NCI-H2081 (cell line): ENCODE data around the gene OTULIN.

Source experiments
- DNase-seq, 2 experiments: peaks; one replicate each; lab custom pipeline; 2025; lab: John Stamatoyannopoulos, UW

Gene OTULIN

DNA sequence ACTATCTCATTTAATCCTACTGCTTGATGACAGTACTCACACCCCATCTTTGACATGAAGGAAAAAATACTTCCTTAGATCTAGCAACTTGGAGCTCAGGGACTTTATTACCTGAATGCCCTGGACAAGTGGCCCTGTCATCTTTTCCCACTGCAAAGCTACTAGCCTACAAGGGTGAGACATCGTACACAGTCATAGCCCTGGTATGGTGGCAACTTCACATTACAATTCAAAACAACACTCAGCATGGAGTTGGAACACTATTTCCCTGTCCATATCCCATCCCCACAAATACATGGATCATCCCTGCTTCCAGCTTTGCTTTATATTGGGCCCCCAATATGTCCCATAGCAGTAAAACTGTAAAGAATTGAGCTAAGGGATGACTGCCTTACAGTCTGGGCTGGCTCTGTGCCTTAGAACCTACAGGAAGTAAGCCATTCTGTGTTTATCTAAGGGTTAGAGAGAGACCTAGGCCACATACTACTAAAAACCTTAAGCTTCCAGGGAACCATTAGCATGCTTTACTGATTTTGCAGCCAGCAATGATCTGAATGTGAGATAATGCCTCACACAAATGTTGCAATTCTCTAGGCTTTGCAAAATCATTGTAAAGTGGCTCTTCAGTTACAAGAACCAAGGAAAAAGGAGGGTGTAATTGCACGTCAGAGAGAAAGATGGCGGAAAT is 55.9 kb downstream of the OTULIN start:
- DNase-seq, result no peak

GRCh38 chr5:14721990-14722656 is 57.6 kb downstream of the OTULIN start:
- DNase-seq, result peak in 1 of 2 experiments; percentile 43

- no peak for DNase-seq
Observed at GRCh38 chr5:14722923-14723322, 58.4 kb downstream of the OTULIN start.

DNA sequence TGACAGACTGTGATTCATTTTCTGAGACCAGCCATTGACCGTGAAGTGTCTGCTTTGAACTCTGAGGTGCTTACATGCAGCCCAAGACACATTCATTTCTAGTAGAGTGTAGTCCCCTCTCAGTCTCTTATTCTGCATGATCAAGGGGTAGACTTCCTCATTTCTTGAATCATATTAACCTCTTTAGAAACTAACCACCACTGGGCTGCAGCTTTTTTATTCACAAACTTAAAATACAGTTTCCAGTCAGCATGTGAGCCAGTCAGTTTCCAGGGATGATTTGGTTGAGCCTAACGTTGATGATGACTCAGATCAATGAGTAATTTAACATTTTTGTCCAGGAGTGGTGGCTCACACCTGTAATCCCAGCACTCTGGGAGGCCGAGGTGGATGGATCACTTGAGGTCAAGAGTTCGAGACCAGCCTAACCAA is 59.2 kb downstream of the OTULIN start:
- DNase-seq, result no peak

DNA sequence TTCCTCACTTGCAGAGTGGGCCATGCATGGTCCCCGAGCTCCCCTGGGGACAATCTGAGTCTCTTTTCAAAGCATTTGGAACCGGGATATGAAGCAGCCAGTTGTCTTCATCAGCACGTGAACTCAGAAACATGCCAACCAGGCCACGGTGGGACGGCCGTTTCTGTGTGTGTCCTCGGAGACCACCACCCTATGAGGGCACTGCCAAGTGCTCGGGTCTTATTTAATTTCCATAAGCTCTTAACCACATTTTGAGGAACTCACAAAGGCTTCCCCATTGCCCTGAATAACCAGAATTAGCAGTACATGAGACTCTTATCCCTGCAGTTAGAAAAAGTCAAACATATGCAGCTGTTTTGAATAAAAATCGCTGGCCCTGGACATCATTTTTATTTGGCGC is 60.1 kb downstream of the OTULIN start:
- no peak for DNase-seq

DNA sequence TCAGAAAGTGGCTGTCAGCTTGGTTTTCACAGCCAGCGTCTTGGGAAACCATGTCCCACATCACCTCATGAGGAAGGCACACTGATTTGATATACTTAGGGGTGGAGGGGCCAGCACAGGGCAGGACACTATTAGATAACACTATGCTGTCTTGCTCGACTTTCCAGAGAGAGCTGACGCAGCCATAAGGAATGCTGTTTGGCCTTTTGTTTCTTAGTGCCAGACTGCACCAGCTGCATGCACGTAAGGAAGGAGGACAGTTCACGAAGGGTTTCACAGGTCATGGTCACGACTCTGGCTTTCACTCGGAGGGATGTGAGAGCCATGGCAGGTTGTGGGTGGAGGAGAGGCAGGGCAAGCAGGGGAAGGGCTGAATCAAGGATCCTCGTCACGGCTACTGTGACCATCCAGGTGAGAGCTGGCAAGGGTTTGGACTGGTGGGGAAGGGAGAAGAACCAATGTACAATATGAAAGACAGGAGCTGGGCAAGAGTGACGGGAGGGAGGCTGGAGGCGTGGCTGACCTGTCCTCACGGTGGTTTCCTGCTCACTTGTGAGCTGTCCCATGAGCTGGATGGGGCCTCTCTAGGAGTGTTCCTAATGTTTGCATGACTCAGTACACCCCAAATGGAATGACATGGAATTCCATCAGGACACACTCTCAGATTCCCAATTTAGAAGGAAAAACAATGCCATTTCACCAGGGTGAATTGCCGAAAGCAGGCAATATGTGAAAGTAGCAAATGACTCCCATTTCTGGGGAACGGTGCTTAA is 61.7 kb downstream of the OTULIN start:
- no peak for DNase-seq

DNA sequence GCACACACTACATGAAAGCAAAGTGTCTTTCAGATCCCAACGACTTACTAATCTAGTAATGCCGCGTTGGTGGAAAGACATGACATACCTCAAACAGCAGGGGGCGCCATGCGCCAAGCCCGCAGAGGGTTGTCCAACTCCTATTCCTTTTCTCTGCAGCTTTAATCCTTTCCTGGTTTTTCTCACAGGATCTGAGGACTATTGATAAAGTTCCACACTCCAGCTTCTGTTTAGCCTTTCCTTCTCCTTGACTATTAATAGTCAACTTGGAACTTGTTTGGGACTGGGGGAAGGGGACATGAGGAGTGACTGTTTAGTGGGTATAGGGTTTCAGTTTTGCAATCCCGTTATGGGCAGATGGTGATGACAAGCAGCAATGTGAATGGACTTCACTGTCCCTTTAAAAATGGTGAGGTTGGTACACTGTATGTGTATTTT is 62.9 kb downstream of the OTULIN start:
- DNase-seq, result peak; percentile 90 to 92

- DNase-seq, result no peak
Observed at GRCh38 chr5:14727928-14728458, 63.5 kb downstream of the OTULIN start.

- peak; percentile 29 to 37 for DNase-seq
Observed at GRCh38 chr5:14728459-14728938, 64.0 kb downstream of the OTULIN start.

DNA sequence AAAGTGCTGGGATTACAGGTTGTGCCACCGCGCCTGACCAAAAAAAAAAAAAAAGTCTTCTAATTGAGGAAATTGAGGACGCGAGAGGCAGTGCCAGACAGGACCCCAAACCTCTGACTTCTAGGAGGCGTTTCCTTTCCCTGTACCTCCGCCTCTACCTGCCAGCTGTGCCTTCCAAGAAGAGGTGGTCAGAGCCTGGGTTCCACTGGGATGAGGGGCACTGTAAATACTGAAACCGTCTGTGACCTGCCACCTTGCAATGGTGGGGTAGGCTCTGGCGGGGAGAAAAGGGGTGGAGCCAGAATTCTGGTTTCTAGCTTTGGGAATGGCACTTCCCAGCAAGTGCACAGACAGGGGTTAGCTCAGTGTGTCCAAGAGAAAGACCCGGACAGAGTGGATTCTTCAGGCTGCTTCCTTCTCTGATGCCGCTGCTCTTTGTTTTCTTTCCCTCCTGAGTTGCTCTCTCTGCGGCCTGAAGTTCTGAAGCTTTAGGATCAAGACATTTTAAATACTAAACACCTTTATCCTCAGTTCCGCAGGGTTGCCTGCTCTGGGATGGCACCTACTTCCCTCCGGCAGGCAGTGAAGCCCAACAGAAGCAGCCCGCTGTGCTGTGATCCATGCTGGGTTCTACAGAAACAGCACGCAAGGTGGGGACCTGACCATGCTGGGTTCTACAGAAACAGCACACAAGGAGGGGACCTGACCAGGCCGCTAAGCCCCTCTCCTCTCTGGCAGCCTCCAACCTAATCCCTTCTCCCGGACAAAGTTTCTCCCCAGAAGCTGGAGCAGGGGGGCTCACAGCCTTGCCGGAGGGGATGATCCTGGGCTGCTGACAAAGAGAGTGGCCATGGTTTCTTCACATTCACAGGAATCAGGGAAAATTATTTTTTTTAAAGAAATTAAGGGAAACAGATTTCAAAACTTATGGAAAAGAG is 65.2 kb downstream of the OTULIN start:
- DNase-seq, result no peak

DNA sequence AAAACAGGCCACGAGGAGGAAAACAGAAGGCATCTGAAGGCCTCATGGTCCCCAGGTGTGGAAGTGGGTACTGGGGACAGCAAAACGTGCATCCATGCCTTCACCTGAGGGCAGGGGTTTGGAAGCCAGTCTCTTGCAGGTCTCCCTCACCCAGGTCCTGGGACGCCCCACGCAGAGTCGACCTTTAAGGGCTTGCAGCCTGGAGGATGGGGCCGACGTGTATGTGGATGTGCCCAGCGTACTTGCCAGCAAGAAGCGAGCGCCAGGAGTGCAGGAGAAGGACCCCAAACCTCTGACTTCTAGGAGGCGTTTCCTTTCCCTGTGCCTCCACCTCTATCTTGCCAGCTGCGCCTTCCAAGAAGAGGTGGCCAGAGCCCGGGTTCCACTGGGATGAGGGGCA is 65.9 kb downstream of the OTULIN start:
- DNase-seq, result no peak

GRCh38 chr5:14730881-14731280 is 66.4 kb downstream of the OTULIN start:
- DNase-seq, result no peak

- no peak for DNase-seq
Observed at GRCh38 chr5:14732991-14733390, 68.5 kb downstream of the OTULIN start.

- DNase-seq, result no peak
Observed at GRCh38 chr5:14733661-14734060, 69.1 kb downstream of the OTULIN start.

GRCh38 chr5:14734396-14734795 is 69.9 kb downstream of the OTULIN start:
- no peak for DNase-seq

DNA sequence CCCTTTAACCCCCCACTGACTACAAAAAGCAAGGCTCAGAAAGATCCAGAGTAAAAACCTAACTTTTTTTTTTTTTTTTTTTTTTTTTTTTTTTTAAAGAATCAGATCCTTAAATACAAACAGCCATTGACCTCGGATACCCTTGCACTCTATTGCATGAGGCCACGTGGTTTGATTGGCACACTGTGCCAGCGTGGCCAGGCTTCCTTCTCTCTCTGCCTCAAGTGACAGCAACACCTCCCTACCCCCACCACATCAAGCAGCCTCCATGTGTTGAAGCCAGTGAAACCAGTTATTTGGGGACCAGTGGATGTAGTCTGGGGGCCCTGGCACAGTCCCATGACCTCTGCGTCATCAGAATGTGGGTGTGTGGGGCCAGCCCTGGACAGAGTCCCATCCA is 71.4 kb downstream of the OTULIN start:
- no peak for DNase-seq

DNA sequence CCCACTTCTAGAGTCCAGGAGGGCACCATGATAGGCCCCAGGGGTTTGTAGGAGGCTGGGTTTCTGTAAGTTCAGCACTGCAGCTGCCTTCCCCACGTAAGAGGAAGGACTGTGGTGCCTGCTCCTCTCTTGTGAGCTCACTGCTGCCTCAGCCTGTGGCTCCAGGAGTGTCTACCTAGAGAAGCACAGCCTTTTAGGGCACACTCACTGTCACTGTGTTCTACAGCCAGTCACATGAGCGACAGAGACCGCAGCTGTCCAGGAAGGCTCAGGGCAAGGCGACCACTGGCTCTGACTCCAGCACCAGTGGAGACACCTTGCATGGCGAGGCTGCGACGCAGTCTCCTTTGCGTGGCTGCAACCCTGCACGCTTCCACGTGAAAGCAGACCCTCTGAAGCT is 72.8 kb downstream of the OTULIN start:
- no peak for DNase-seq

DNA sequence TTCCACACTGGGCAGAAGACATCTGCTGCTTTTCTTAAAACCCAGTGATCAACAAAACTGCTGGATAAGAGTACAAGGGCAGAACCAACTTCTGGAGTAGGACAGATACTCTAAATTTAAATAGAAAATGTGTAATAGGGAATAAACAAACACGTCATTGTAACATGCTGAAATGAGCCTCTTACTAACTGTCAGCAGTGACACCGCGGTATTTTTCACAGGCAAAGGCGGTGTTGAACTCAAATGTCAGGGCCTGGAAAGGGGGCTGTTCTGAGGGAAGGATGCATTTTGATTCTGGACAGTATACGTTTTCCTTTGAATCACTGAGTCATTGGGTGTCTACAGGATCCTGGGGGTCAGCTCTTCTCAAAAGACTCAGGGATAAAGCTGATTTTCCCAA is 73.5 kb downstream of the OTULIN start:
- no peak for DNase-seq

GRCh38 chr5:14739538-14739937 is 75.0 kb downstream of the OTULIN start:
- no peak for DNase-seq

GRCh38 chr5:14739981-14740380 is 75.5 kb downstream of the OTULIN start:
- DNase-seq, result no peak

DNA sequence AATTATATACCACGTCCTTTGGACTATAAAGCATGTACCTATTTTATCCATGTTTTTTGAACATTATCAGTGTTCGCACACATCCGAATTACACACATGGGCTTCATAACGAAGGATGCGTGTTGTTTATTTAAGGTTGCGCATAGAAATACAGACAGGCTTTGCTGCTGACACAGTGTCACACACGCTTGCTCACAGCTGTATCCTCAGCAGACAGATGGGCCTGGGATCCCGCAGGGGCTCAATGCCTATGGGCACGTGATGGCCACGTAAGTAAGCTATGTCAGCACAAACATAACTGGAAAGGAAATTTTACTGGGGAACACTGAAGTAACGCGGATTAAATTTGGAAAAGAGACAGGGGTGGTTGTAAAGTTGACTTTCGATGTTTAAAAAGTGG is 76.6 kb downstream of the OTULIN start:
- no peak for DNase-seq
